Sigmoid colon (tissue), 7 donors: ENCODE data around the gene TXN. TPM values are rescaled to one million over a fixed set of nuclear protein-coding genes. Genes with fewer than 3 reads are reported as not detected.
"Not testable (repeated sequence)": the region's sequence is repeated elsewhere in the genome, so short reads cannot be mapped to it uniquely, and the experiment has no call there.

ENCODE experiments used
- DNase-seq: peaks from one replicate; pipeline ENCODE4 v3.0.0-alpha.2; 2019
- H3K27ac ChIP-seq, 4 donors: fragments of 200-600 bp; sonication (generic); one replicate each; pipeline ENCODE4 v1.5.1; 2016 to 2019; ENCODE audit warnings: mild to moderate bottlenecking in 1 of 4
- H3K27me3 ChIP-seq, 3 donors: fragments of 200-600 bp; sonication (generic); one replicate each; pipeline ENCODE4 v1.5.1; 2019; ENCODE audit warnings: mild to moderate bottlenecking in 1 of 3
- H3K36me3 ChIP-seq, 4 donors: fragments of 200-600 bp; sonication (generic); one replicate each; pipeline ENCODE4 v1.5.1; 2016 to 2019
- H3K4me1 ChIP-seq, 4 donors: fragments of 200-600 bp; sonication (generic); one replicate each; pipeline ENCODE4 v1.5.1; 2017 to 2019
- H3K4me3 ChIP-seq, 4 donors: fragments of 200-600 bp; sonication (generic); one replicate each; pipeline ENCODE4 v1.5.1; 2017 to 2019; ENCODE audit warnings: mild to moderate bottlenecking in 2 of 4, moderate library complexity in 1 of 4
- H3K9me3 ChIP-seq, 4 donors: fragments of 200-600 bp in 3 of 4; sonication (generic) in 3 of 4; one replicate each; pipeline versions ENCODE4 v1.5.1 to v1.6.1; 2013 to 2019
- EP300 ChIP-seq, 4 donors: sonication (generic); formaldehyde crosslinking; IDR thresholded peaks; one replicate each; pipeline ENCODE4 v1.6.1; 2017; ENCODE audit warnings: antibody characterized with exemption in 4 of 4
- POLR2A ChIP-seq, 2 donors: fragments of 450-650 bp; IDR thresholded peaks; one replicate each; pipeline ENCODE4 v1.6.1; 2016; ENCODE audit warnings: antibody characterized with exemption in 2 of 2, mild to moderate bottlenecking in 2 of 2, moderate library complexity in 2 of 2
- POLR2AphosphoS5 ChIP-seq, 4 donors: sonication (generic); formaldehyde crosslinking; IDR thresholded peaks; one replicate each; pipeline ENCODE4 v1.6.1; 2017; ENCODE audit warnings: antibody characterized with exemption in 4 of 4
- WGBS, 2 donors: extraction: QIAGEN DNeasy Blood & Tissue Kit; methylation state at CpG; one replicate each; pipeline ENCODE4 v1.1.7; 2013; 5-methylcytosine and 5-hydroxymethylcytosine counted together
- intact Hi-C: fragments of 100-400 bp; cut with DNase I; formaldehyde crosslinking; loops from one replicate; pipeline ENCODE4 v1.15.1; 2023
- polyA plus RNA-seq, 3 donors: library from polyadenylated mRNA; stranded (reverse); fragments of 200-250 nt; gene quantifications; one replicate each; pipeline ENCODE4 v1.2.3, GENCODE V29; 2013
- total RNA-seq, 4 donors: library from RNA; depleted of rRNA; stranded (reverse); fragments of >200 nt; gene quantifications; one replicate each; pipeline ENCODE4 v1.1.0, GENCODE V29; 2016
- TF ChIP-seq, protein P1 (sequence below), 4 experiments: fragments of 450-650 bp in 3 of 4; fragments of 200-600 bp in 1 of 4; IDR thresholded peaks; one replicate each; pipeline ENCODE4 v1.5.1; 2016 to 2019; ENCODE audit warnings: antibody characterized with exemption in 4 of 4, mild to moderate bottlenecking in 3 of 4, moderate library complexity in 2 of 4
- donor health status: healthy with polysubstance abuse.
- donor health status: Bipolar disorder and iron deficiency.
- donor health status: healthy.

Gene TXN
- total and polyA plus RNA-seq, 7 donors, result 94.9 to 827 (median 211) TPM

DNA sequence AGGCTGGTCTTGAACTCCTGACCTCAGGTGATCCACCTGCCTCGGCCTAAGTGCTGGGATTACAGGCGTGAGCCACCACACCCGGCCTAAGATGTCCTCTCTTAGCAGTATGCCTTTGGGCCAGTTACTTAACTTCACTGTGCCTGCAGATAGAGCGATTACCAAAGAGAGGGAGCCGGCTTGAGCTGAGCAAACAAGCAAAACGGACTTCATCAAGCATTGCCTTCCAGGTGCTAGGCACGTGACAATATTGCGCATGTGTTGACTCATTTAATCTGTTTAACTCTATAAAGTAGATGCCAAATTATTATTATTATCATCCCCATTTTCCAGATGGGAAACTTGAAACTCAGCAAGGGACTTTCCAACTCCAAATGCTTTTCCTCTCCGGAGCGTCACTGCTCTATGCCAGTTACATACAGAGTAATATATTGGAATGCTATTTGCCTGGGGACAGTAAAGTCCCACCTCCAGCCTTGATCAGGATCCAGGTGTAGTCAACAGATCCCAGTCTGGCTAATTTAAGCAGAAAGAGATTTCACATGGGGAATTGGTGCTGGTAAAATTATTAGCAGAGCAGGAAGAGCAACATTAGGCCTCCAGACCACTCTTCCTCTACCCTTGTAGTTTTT lies 42.8 kb downstream of the TXN start:
- intact Hi-C loops, result no loop called here
- no peak for DNase-seq

DNA sequence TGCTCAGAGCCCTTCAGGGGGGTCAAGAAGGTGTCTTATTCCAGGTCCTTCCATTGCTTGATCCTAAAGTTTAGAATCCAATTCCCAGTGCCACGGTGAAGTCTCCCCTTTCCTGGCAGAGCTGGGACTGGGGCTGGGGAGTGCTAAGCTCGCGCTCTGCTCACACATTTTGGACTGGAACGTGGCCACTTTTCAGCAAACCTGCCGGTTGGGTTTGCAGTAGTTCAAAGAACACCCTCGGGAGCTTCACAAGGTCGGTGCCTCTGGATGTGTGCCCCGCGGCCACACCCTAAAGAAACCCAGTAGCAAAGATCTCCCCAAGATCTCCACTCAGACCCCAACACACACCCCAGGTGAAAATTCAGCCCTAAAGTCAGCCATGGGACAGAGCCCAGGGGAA lies 48.3 kb downstream of the TXN start, which contains the start of gene C9orf152:
TSS of gene C9orf152 (minus strand) at position 129 of the 400 bp plus-strand sequence. CDS start 580 bp downstream, outside the sequence.
- Histone ChIP-seq H3K27me3 (no peaks in the 10 kb centered on the region), H3K9me3 (no peaks in the 10 kb centered on the region), H3K27ac (no peak within 1 kb of the TSS), H3K4me3 (no peak within 1 kb of the TSS), H3K4me1 (no peaks in the 10 kb centered on the region), H3K36me3 (no peaks in the 10 kb centered on the region)
- 13 to 65% methylated on average over 9 of the region's 9 CpGs for WGBS, 2 donors
- DNase-seq, result no peak
- intact Hi-C loops, result no loop called here
- no peak for TF ChIP-seq POLR2AphosphoS5 (IDR thresholded peaks at IDR 0.05)
- TF ChIP-seq EP300 (IDR thresholded peaks at IDR 0.05), result no peak
- TF ChIP-seq, protein P1, sequence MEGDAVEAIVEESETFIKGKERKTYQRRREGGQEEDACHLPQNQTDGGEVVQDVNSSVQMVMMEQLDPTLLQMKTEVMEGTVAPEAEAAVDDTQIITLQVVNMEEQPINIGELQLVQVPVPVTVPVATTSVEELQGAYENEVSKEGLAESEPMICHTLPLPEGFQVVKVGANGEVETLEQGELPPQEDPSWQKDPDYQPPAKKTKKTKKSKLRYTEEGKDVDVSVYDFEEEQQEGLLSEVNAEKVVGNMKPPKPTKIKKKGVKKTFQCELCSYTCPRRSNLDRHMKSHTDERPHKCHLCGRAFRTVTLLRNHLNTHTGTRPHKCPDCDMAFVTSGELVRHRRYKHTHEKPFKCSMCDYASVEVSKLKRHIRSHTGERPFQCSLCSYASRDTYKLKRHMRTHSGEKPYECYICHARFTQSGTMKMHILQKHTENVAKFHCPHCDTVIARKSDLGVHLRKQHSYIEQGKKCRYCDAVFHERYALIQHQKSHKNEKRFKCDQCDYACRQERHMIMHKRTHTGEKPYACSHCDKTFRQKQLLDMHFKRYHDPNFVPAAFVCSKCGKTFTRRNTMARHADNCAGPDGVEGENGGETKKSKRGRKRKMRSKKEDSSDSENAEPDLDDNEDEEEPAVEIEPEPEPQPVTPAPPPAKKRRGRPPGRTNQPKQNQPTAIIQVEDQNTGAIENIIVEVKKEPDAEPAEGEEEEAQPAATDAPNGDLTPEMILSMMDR (IDR thresholded peaks at IDR 0.05), result no peak

More for the DNA sequence above, 42.8 kb downstream of the TXN start:
- WGBS, 2 donors, result 16 to 75% methylated on average over 10 of the region's 10 CpGs
- no peaks in the 10 kb centered on the region for H3K36me3 ChIP-seq
- no peak overlapping the region for H3K27ac ChIP-seq
- H3K4me3 ChIP-seq, result no peak overlapping the region
- H3K4me1 ChIP-seq, result no peaks in the 10 kb centered on the region
- H3K27me3 ChIP-seq, result no peaks in the 10 kb centered on the region
- H3K9me3 ChIP-seq, result no peaks in the 10 kb centered on the region
- no peak for TF ChIP-seq POLR2AphosphoS5 (IDR thresholded peaks at IDR 0.05)

DNA sequence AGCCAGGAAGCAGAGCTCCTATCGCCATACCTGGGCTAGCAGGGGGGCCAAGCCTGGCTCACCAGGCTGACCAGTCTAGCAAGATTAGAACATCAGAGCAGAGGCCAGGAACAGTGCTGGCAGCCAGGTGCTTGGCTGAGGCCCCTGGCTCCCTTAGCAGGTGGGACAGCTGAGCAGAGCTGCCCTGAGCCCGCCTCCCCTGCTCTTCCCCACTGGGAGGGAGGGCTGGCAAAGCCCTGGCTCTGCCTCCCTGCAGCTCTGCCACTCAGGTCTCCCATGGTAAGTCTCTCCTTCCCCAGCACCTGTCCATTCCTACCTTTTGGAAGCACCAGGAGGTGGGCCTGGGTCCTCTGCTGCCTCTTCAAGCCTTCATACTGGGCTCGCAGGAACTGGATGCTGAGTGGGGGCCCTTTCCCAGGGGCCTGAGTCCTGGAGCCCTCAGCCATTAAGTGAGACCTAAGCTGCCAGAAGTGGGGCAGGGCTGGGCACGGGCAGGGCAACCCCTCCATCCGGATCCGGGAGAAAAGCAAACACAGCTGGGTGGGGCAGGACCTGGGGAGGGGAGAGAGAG lies 49.2 kb downstream of the TXN start:
- TF ChIP-seq EP300 (IDR thresholded peaks at IDR 0.05) (no peak), POLR2AphosphoS5 (IDR thresholded peaks at IDR 0.05) (no peak), POLR2A (IDR thresholded peaks at IDR 0.05) (peak in 1 of 2 donors; percentile 22)
- TF ChIP-seq, protein P1 (IDR thresholded peaks at IDR 0.05), result no peak
- Histone ChIP-seq H3K4me1 (no peaks in the 10 kb centered on the region), H3K9me3 (no peaks in the 10 kb centered on the region), H3K4me3 (no peak overlapping the region), H3K27me3 (no peaks in the 10 kb centered on the region), H3K36me3 (no peaks in the 10 kb centered on the region), H3K27ac (no peak overlapping the region)
- intact Hi-C loops, result no loop called here
- DNase-seq, result no peak
- WGBS, 2 donors, result 14 to 56% methylated on average over 6 of the region's 6 CpGs

DNA sequence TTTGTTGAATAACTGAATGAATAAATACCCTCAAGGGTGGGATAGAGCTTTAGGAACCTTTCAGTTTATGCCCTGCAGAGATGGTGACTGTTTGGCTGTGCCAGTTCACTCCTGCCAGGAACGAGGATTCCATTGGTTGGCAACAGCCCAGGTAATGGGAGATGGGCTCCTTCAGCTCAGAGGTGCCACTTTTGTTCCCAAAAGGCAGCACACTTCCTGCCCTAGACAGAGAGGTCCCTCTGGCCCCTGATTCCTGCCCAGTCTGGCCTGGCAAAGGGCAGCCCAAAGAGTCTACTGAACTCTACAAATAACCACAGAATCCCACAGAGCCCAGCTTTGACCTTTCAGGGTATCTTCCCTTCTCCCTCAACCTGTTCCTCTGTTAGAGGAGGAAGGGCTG lies 49.9 kb downstream of the TXN start:
- no peak overlapping the region for H3K4me3 ChIP-seq
- DNase-seq, result no peak
- no peaks in the 10 kb centered on the region for H3K9me3 ChIP-seq
- intact Hi-C loops, result no loop called here
- no peaks in the 10 kb centered on the region for H3K27me3 ChIP-seq
- TF ChIP-seq POLR2A (IDR thresholded peaks at IDR 0.05) (no peak), POLR2AphosphoS5 (IDR thresholded peaks at IDR 0.05) (no peak), EP300 (IDR thresholded peaks at IDR 0.05) (no peak)
- TF ChIP-seq, protein P1 (IDR thresholded peaks at IDR 0.05), result no peak
- H3K36me3 ChIP-seq, result no peaks in the 10 kb centered on the region
- no peak overlapping the region for H3K27ac ChIP-seq
- no peaks in the 10 kb centered on the region for H3K4me1 ChIP-seq
- 9 to 58% methylated on average over 1 of the region's 1 CpG for WGBS, 2 donors

DNA sequence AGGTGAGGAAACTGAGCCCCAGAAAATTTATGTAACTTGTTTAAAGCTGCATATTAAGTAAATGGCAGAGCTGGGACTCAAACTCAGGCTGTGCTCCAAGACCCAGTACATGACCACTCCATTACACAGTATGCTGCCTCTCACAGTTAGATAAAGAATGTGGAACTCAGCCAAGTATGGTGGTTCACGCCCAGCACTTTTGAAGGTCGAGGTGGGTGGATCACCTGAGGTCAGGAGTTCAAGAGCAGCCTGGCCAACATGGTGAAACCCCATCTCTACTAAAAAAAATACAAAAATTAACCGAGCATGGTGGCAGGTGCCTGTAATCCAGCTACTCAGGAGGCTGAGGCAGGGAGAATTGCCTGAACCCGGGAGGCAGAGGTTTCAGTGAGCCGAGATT lies 50.7 kb downstream of the TXN start:
- DNase-seq, H3K36me3 ChIP-seq, H3K27ac ChIP-seq, H3K27me3 ChIP-seq, intact Hi-C loops, H3K9me3 ChIP-seq, H3K4me1 ChIP-seq, H3K4me3 ChIP-seq: not testable (repeated sequence)
- 17 to 67% methylated on average over 5 of the region's 5 CpGs for WGBS, 2 donors

DNA sequence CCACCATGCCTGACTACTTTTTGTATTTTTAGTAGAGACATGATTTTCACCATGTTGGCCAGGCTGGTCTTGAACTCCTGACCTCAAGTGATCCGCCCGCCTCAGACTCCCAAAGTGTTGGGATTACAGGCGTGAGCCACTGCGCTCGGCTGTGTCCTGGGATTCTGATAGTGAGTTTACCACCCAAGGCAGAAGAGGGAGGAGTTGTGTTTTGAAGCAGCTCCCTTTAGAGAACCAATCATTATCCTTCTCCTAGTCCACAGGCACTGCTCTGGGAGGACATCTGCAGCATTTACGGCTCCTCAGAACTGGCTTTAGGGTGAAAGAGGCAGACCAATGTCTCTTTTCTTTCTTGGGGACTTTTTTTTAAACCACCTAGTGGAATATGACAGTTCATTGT lies 54.1 kb downstream of the TXN start:
- H3K4me3 ChIP-seq, result no peak overlapping the region
- no peaks in the 10 kb centered on the region for H3K27me3 ChIP-seq
- H3K36me3 ChIP-seq, result no peaks in the 10 kb centered on the region
- no peaks in the 10 kb centered on the region for H3K9me3 ChIP-seq
- intact Hi-C loops, result no loop called here
- 20 to 79% methylated on average over 6 of the region's 6 CpGs for WGBS, 2 donors
- H3K27ac ChIP-seq, result no peak overlapping the region
- DNase-seq, result no peak
- no peaks in the 10 kb centered on the region for H3K4me1 ChIP-seq
- TF ChIP-seq, protein P1 (IDR thresholded peaks at IDR 0.05), result no peak
- TF ChIP-seq EP300 (IDR thresholded peaks at IDR 0.05) (no peak), POLR2A (IDR thresholded peaks at IDR 0.05) (no peak), POLR2AphosphoS5 (IDR thresholded peaks at IDR 0.05) (no peak)
